HAP-1 (cell line): ENCODE measurements around the gene FAM200C.

Experiments
- DNase-seq, 2 experiments: peaks; one replicate each; pipeline ENCODE4 v3.0.0-alpha.2; 2016 to 2020; ENCODE audit warnings: low spot score in 2 of 2
- H3K27me3 ChIP-seq: fragments of 250-450 bp; sonication (Bioruptor Pico); 2 replicates; pipeline ENCODE4 v1.5.1; 2020; ENCODE audit warnings: low read depth, mild to moderate bottlenecking, moderate library complexity
- H3K36me3 ChIP-seq: fragments of 250-450 bp; sonication (Bioruptor Pico); replicated peaks from 2 replicates; pipeline ENCODE4 v1.5.1; 2020; ENCODE audit warnings: mild to moderate bottlenecking
- H3K4me1 ChIP-seq: fragments of 250-450 bp; sonication (Bioruptor Pico); 2 replicates; pipeline ENCODE4 v1.5.1; 2020; ENCODE audit warnings: mild to moderate bottlenecking
- H3K4me3 ChIP-seq: fragments of 250-450 bp; sonication (Bioruptor Pico); 2 replicates; pipeline ENCODE4 v1.5.1; 2020; ENCODE audit warnings: mild to moderate bottlenecking, moderate library complexity
- H3K9me3 ChIP-seq: fragments of 250-450 bp; sonication (Bioruptor Pico); 2 replicates; pipeline ENCODE4 v1.5.1; 2020; ENCODE audit warnings: mild to moderate bottlenecking, moderate library complexity
- in situ Hi-C: fragments of 300-500 bp; cut with MboI; formaldehyde crosslinking; loops from 3 replicates; pipeline ENCODE4 v1.14.3; 2020; ENCODE audit warnings: low sequenced_read_pairs, inconsistent platforms, mixed read lengths

FAM200C gene

GRCh38 chr5:160390787-160391696 lies 8.8 kb downstream of the FAM200C start:
- 0 out of 2 replicates have a peak, but pooled peaks cover 3% of the 10 kb centered on the region for H3K4me1 ChIP-seq
- H3K4me3 ChIP-seq: no peak overlapping the region
- H3K9me3 ChIP-seq: no peaks in the 10 kb centered on the region
- in situ Hi-C loops: no loop called here
- H3K36me3 ChIP-seq: peaks cover 3% of the 10 kb centered on the region
- H3K27me3 ChIP-seq: no peaks in the 10 kb centered on the region
- peak in 1 of 2 experiments; percentile 50 for DNase-seq

GRCh38 chr5:160387445-160387844 lies 12.4 kb downstream of the FAM200C start:
- Histone ChIP-seq H3K4me3 (no peak overlapping the region), H3K36me3 (no peaks in the 10 kb centered on the region), H3K27me3 (no peaks in the 10 kb centered on the region), H3K4me1 (peaks cover 9% of the 10 kb centered on the region), H3K9me3 (no peaks in the 10 kb centered on the region)
- in situ Hi-C loops: no loop called here
- no peak for DNase-seq

- H3K4me1 ChIP-seq: peaks cover 16% of the 10 kb centered on the region
- H3K4me3 ChIP-seq: no peak overlapping the region
- no peaks in the 10 kb centered on the region for H3K9me3 ChIP-seq
- no peak for DNase-seq
- in situ Hi-C loops: no loop called here
- no peaks in the 10 kb centered on the region for H3K36me3 ChIP-seq
- peaks cover 14% of the 10 kb centered on the region for H3K27me3 ChIP-seq
Measured at GRCh38 chr5:160385496-160385895, 14.4 kb downstream of the FAM200C start.

GRCh38 chr5:160384681-160385080 lies 15.2 kb downstream of the FAM200C start:
- H3K9me3 ChIP-seq: no peaks in the 10 kb centered on the region
- H3K36me3 ChIP-seq: no peaks in the 10 kb centered on the region
- H3K4me1 ChIP-seq: peaks cover 16% of the 10 kb centered on the region
- H3K4me3 ChIP-seq: no peak overlapping the region
- peaks cover 20% of the 10 kb centered on the region for H3K27me3 ChIP-seq
- in situ Hi-C loops: no loop called here
- no peak for DNase-seq

- H3K4me1 ChIP-seq: peaks cover 16% of the 10 kb centered on the region
- in situ Hi-C loops: no loop called here
- H3K9me3 ChIP-seq: no peaks in the 10 kb centered on the region
- peak in 1 of 2 experiments; percentile 43 for DNase-seq
- H3K36me3 ChIP-seq: no peaks in the 10 kb centered on the region
- peaks cover 31% of the 10 kb centered on the region for H3K27me3 ChIP-seq
- H3K4me3 ChIP-seq: no peak overlapping the region
Measured at GRCh38 chr5:160382346-160382745, 17.5 kb downstream of the FAM200C start.

- peaks cover 50% of the 10 kb centered on the region for H3K27me3 ChIP-seq
- H3K9me3 ChIP-seq: no peaks in the 10 kb centered on the region; the same call in 1 of the 2 replicates
- no peaks in the 10 kb centered on the region for H3K36me3 ChIP-seq
- in situ Hi-C loops: no loop called here
- H3K4me1 ChIP-seq: peaks cover 16% of the 10 kb centered on the region
- H3K4me3 ChIP-seq: no peak overlapping the region
- DNase-seq: no peak
Measured at GRCh38 chr5:160380041-160380440, 19.8 kb downstream of the FAM200C start.

GRCh38 chr5:160379511-160379910 lies 20.3 kb downstream of the FAM200C start:
- Histone ChIP-seq H3K27me3 (peaks cover 54% of the 10 kb centered on the region), H3K36me3 (no peaks in the 10 kb centered on the region), H3K4me1 (peaks cover 16% of the 10 kb centered on the region), H3K4me3 (no peak overlapping the region), H3K9me3 (no peaks in the 10 kb centered on the region; the same call in 1 of the 2 replicates)
- in situ Hi-C loops: no loop called here
- DNase-seq: no peak

GRCh38 chr5:160378330-160378729 lies 21.5 kb downstream of the FAM200C start:
- DNase-seq: no peak
- H3K4me3 ChIP-seq: no peak overlapping the region
- no peaks in the 10 kb centered on the region; the same call in 1 of the 2 replicates for H3K9me3 ChIP-seq
- H3K27me3 ChIP-seq: peaks cover 62% of the 10 kb centered on the region
- H3K4me1 ChIP-seq: peaks cover 13% of the 10 kb centered on the region
- in situ Hi-C loops: no loop called here
- no peaks in the 10 kb centered on the region for H3K36me3 ChIP-seq

- no peaks in the 10 kb centered on the region; the same call in 1 of the 2 replicates for H3K9me3 ChIP-seq
- no peak for DNase-seq
- no peak overlapping the region for H3K4me3 ChIP-seq
- H3K27me3 ChIP-seq: peaks cover 62% of the 10 kb centered on the region
- H3K4me1 ChIP-seq: peaks cover 10% of the 10 kb centered on the region
- no peaks in the 10 kb centered on the region for H3K36me3 ChIP-seq
- in situ Hi-C loops: no loop called here
Measured at GRCh38 chr5:160377651-160378050, 22.2 kb downstream of the FAM200C start.

- in situ Hi-C loops: no loop called here
- Histone ChIP-seq H3K9me3 (no peaks in the 10 kb centered on the region; the same call in 1 of the 2 replicates), H3K4me3 (no peak overlapping the region)
Measured at GRCh38 chr5:160376416-160376815, 23.4 kb downstream of the FAM200C start.

GRCh38 chr5:160375701-160376100 lies 24.2 kb downstream of the FAM200C start:
- H3K9me3 ChIP-seq: no peaks in the 10 kb centered on the region; the same call in 1 of the 2 replicates
- no peaks in the 10 kb centered on the region for H3K4me1 ChIP-seq
- no peaks in the 10 kb centered on the region for H3K36me3 ChIP-seq
- in situ Hi-C loops: no loop called here
- H3K27me3 ChIP-seq: peaks cover 64% of the 10 kb centered on the region
- no peak for DNase-seq
- H3K4me3 ChIP-seq: no peak overlapping the region

More at GRCh38 chr5:160376416-160376815, 23.4 kb downstream of the FAM200C start:
- Histone ChIP-seq H3K27me3 (peaks cover 64% of the 10 kb centered on the region), H3K4me1 (no peaks in the 10 kb centered on the region), H3K36me3 (no peaks in the 10 kb centered on the region)
- DNase-seq: no peak

GRCh38 chr5:160375166-160375565 lies 24.7 kb downstream of the FAM200C start:
- Histone ChIP-seq H3K36me3 (no peaks in the 10 kb centered on the region), H3K4me3 (no peak overlapping the region), H3K9me3 (no peaks in the 10 kb centered on the region; the same call in 1 of the 2 replicates), H3K4me1 (no peaks in the 10 kb centered on the region), H3K27me3 (peaks cover 64% of the 10 kb centered on the region)
- in situ Hi-C loops: no loop called here
- DNase-seq: no peak

GRCh38 chr5:160371294-160371693 lies 28.6 kb downstream of the FAM200C start:
- H3K36me3 ChIP-seq: no peaks in the 10 kb centered on the region
- in situ Hi-C loops: no loop called here
- H3K4me1 ChIP-seq: no peaks in the 10 kb centered on the region
- H3K4me3 ChIP-seq: no peak overlapping the region
- H3K9me3 ChIP-seq: no peaks in the 10 kb centered on the region; the same call in 1 of the 2 replicates
- peaks cover 58% of the 10 kb centered on the region for H3K27me3 ChIP-seq
- no peak for DNase-seq

- Histone ChIP-seq H3K4me1 (no peaks in the 10 kb centered on the region), H3K9me3 (no peaks in the 10 kb centered on the region), H3K27me3 (peaks cover 51% of the 10 kb centered on the region), H3K4me3 (peak overlapping the region; percentile 28), H3K36me3 (no peaks in the 10 kb centered on the region)
- in situ Hi-C loops: no loop called here
- DNase-seq: no peak
Measured at GRCh38 chr5:160370713-160371034, 29.2 kb downstream of the FAM200C start.
